Liver (tissue), 3 donors: ENCODE measurements around the gene CDHR2.

ENCODE experiments used
- CTCF ChIP-seq: fragments of 150-350 bp; IDR thresholded peaks from 2 replicates; pipeline ENCODE4 v1.5.1; 2017; ENCODE audit warnings: improper control_type of control experiment, low read depth, low read length; ENCODE audit not compliant: missing input control
- EGR1 ChIP-seq, 2 donors: IDR thresholded peaks; 2 replicates each; pipeline ENCODE4 v1.6.1; 2016 to 2018; ENCODE audit warnings: antibody characterized with exemption in 2 of 2, low read depth in 2 of 2
- FOXA1 ChIP-seq: IDR thresholded peaks from 2 replicates; pipeline ENCODE4 v1.6.1; 2016; ENCODE audit warnings: antibody characterized with exemption
- GABPA ChIP-seq, 2 donors: IDR thresholded peaks in 1 of 2; conservative IDR thresholded peaks in 1 of 2; 2 replicates each; pipeline ENCODE4 v1.6.1; 2016; ENCODE audit warnings: antibody characterized with exemption in 2 of 2, mild to moderate bottlenecking in 1 of 2, moderate library complexity in 1 of 2
- RAD21 ChIP-seq, 2 donors: IDR thresholded peaks; 2 replicates each; pipeline ENCODE4 v1.6.1; 2016; ENCODE audit warnings: antibody characterized with exemption in 2 of 2, mild to moderate bottlenecking in 2 of 2
- SP1 ChIP-seq: IDR thresholded peaks from 2 replicates; pipeline ENCODE4 v1.6.1; 2018; ENCODE audit warnings: antibody characterized with exemption, mild to moderate bottlenecking
- TAF1 ChIP-seq: conservative IDR thresholded peaks from 2 replicates; pipeline ENCODE4 v1.6.1; 2016; ENCODE audit warnings: antibody characterized with exemption, mild to moderate bottlenecking
- YY1 ChIP-seq: IDR thresholded peaks from 2 replicates; pipeline ENCODE4 v1.6.1; 2016; ENCODE audit warnings: antibody characterized with exemption, mild to moderate bottlenecking
- donor health status: healthy.
- donor health status: healthy.

- TF ChIP-seq CTCF = no peak
- no peak for TF ChIP-seq FOXA1
- TF ChIP-seq YY1 = no peak
- no peak for TF ChIP-seq SP1
- TF ChIP-seq RAD21 (IDR thresholded peaks at IDR 0.05) = no peak
- no peak for TF ChIP-seq EGR1 (IDR thresholded peaks at IDR 0.05; ENCODE audit: low read depth in 2 of 2)
- no peak for TF ChIP-seq GABPA (IDR thresholded peaks at IDR 0.05 in 1 of 2, conservative IDR thresholded peaks at IDR 0.05 in 1 of 2)
- no peak for TF ChIP-seq TAF1
Measured at GRCh38 chr5:176517053-176517661, 32.0 kb upstream of the CDHR2 start.
